ENCODE results near the gene PKDREJ.

PKDREJ gene

DNA sequence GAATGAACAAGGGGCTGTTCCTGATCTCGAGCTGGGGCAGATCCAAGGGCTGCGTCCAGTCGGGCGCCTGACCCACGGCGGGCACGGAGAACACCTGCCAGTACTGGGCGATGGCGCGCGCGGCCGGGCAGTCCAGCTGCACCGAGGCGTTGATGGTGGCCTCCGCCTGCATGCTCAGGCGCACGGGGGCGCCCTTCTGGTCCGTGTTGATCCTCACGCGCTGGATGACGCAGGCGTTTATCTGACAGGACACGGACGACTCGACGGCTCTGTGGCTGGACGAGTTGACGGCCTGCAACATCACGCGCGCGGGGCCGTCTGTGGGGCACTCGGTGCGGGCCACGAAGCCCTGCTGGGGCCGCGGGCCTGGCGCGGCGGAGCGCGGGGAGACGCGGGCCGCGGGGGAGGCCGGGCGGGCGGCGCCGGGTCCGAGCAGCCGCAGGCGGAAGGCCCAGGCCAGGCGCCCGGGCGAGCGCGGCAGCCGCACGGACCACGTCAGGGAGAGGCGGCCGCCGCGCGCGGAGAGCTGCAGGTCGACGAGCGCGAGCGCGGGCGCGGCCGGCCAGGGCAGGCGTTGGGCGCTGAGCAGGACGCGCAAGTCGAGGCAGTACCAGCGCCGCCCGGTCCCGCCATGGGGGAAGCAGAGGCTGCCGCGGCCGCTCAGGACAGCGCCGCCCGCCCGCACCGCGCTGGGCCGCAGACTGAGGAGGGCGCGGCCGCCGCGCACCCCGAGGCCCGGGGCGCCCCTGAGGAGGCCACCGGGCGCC lies 511 bp downstream of the PKDREJ start:
- DNase-seq: no peak

DNA sequence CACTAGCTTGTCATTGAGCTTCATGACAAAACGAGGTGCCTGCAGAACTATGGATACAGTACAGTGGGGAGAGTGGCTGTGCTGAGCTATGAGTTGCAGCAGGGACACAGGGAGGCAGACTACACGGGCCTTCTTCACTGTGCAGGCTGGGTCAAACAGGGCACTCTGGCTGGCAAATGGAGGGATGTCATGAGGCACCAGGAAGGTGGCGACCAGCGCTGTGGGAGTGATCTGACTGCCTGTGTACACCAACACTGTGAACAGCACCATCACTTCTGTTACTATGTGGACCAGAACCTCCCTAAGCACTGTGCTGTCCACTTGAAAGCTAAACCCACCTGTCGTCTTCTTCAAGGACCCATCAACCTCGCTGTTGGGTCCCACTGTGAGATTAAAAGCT lies 3.1 kb downstream of the PKDREJ start:
- no peak for DNase-seq

DNA sequence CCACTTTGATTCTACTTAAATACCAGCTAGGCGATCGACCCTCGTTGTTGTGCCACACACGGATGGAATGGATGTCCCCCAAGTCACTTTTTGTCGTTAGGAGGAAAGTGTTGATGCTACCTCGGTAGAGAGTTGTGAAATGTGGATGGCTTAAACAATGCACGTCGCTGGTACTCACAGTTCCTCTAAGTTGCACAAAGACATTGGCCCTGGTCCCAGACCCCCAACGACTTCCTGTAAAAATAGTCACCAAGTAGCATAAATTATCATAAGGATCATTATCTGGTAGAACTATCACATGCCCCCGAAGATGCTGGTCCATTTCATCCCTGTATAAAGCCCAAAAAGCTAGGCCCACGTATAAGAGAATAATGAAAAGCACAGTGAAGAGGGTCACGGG lies 3.8 kb downstream of the PKDREJ start:
- DNase-seq: no peak

DNA sequence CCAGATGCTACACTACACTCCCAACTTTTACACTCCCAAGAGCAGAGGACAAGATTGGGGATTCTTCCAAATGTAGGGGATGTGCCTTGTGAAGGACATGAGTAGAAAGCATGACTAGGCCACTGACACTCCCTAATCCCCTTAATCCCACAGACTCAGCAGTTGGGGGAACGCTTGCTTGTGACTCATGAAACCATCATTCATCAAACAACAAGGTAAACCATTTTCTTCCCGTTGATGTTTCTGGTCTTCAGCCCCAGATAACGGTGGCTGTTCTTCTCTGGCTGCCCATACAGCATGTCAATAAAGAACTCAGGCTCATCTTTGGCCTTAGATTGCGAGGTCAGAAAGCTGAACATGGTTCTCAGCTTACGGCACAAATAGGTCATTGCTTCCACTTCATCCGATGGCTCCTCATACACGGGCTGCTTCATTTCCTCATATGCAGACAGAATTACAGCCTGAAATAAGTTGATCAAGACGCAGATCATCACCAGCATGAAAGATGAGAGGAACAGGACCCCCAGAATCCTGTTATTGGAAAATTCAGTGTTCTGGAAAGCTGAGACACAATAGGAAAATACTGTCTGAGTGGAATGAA lies 6.7 kb downstream of the PKDREJ start:
- no peak for DNase-seq

DNA sequence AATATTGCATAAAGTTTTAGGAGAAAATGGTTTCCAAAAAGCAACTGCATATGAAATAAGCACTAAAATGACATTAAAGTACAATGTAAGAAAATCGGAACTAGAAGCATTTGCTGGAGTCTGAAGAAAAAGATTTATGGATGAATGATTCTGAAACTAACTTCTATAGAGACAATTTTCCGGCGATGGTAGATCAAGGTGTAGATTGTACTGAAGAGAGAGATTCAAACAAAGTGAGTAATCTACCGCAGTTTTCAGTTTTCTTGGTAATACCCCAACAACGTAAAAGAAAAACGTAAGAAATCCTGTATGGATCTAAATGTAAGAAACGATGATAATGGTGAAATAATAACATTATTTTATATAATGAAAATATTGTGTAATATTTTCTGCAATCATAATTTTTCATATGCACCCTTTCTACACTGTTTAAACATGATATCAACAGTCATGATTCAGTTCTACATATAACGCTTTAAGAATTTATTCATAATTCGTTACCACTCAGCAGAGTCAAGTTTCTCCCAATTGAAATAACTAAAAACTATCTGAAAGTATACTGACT lies 11.2 kb downstream of the PKDREJ start:
- no peak for DNase-seq

DNA sequence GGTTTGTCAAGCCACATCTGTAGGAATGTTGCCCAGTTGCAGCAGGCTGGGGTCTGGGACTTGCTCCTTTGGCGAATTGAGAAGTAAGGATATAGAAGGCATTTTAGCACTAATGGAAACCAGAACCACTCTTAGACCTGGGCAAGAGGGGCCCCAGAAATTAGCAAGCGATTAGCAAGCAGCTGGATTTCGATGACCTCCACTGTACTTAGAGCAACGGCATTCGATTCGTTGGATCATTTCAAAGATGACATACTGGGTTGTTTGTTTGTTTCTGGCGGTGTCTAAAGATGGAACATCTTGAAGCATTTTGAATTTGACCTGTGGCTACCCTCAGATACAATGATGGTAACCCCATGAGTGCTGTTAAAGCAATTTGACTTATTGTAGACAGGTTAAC lies 11.9 kb downstream of the PKDREJ start:
- no peak for DNase-seq

DNA sequence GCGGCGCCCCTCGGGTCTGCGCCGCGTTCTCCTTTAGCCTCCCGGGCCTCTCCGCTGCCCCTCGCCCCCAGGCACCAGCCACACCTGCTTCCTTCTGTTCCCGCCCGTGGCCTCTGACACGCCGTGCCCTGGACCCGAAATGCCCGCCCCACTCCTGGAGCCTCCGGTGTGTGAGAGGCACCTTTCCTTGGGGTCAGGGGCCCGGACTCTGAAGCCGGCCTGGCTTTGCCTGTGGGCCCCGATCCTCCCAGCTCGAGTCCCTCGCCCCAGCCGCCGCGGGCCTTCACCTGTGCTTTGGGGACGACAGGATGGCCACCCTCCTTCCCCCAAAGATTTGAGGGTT lies 12.4 kb downstream of the PKDREJ start:
- DNase-seq: no peak

DNA sequence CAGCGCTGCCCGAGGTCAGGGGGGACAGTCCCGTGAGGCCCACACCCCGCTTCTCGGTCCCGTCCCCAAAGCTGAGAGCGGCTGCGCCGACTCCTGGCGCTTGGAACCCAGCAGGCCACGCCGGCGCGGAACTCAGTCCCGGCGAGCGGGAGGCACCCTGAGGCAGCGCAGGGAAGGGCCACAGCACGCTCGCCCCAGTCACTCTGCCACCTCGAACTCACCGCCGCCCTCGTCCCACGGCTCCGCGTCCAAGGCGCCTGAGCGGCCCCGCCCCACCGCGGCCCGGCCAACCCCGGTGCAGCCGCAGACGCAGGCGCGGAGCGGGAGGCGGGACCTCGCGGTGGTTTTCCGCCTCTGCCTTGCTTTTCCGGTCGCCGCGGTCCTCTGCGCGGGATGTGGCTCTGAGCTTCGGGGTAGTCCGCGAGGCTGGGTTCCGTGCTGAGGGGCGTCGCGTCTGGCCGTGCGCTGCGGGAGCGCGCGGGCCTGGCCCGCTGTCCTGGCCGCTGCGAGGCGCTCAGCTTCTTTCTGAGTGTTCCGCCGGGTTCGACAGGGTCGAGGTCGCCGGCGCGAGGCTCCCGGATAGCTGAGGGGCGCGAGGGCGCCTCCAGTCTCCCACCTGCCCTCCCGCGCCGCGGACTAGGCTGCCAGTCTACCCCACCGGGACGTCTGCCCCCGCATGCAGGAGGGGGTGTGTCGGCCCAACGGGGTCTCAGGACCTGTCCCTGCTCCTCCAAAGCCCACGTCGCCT lies 12.9 kb downstream of the PKDREJ start, which contains the start of gene CDPF1:
CDPF1 (minus strand) TSS at position 259 of the 748 bp plus-strand sequence. CDS start 2,009 bp downstream, outside the sequence.
- peak; percentile 86 for DNase-seq

DNA sequence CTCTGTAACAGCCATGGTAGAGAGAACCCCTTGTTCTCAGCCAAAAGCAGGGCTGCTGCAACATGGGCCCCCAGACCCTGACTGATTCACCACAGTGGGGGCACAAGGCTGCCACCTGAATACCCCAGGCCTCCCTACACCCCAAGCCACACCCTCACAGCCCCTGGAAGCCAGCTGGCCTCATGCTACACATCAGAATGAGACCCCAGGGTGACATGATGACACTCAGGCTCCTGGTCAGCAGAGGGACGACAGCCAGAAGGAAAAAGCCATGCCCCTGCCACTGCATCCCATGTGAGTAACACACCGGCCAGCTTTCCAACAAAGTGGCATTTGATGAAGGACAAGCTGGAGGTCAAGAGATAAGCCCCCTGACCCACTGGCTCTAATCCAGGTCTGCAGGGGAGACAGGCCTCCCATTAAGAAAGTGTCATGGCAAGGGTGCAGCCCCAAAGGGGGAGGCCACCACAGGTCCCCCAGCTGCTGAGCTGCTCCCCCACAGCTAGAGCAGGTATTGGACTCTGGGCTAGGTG lies 15.6 kb downstream of the PKDREJ start:
- DNase-seq: no peak

DNA sequence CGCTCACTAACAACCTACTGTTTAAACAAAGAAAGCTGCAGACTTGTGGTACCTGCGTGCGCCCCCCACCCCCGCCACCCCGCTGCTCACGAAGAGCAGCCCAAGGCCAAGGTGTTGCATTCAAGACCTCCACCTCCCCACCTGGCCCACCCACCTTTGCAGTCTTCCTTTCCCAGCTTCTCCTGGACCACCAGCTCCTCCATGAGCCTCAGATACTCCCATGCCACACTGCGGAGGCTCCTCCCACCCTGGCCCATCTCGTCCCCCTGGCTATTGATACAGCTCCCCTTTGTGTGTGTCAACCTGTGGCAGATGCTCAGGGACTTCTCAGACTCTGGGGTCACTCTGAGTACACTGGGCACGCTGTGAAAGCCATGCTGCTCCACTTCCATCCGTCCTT lies 17.0 kb downstream of the PKDREJ start:
- DNase-seq: no peak

DNA sequence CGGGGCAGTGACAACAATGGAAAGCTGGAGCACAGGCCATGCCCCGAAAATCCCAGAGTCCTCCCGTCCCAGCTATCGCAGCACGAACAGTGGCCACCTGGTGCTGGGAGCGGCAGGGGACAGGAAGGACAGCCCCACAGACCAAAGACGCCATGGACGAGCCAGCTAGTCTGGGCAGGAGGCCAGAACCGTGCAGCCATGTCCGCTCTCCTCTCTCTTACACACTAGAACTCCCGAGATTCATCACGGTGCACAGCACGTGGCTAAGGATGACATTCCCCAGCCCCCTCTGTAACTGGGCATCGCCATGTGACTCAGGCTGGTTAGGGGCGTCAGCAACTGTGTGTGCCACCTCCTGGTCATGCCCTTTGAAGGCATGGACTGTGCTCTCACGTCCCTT lies 17.6 kb downstream of the PKDREJ start:
- no peak for DNase-seq

DNA sequence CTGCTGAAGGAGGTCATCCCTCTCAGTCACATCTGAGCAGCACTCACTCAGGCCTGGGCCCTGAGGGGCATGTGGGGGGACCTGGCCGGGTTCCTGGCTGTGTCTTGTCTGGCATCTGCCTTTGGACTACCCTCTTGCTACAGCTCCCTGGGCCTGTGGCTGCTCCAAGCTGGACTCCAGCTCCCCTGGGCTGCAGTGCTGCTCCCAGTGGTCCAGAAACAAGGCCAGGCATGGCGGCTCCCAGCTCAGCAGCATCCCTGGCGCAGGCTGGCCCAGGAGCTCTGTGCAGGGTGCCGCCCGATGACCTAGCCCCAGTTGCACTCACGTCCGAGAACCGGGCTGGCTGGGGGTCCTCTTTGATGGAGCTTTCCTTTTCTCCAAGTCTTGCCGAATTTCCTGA lies 18.4 kb downstream of the PKDREJ start:
- DNase-seq: no peak

DNA sequence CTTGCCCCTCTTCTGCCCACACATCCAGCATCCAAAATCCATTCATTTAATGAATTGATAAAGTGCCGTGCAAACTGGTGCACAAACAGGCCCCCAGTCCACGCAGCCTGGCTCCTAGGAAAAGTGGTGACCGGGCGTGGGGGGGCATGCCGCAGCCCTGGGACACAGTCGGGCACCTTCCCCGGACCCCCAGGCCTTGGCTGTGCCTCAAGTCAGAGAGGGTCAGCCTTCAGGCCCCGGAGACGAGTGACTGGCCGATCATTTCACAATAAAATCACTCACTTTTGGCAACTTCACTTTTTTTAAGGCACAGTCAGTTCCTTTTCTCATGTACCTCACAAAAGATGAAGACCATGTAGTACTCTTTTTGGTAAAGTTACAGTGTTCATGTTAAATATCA lies 21.1 kb downstream of the PKDREJ start:
- DNase-seq: no peak

DNA sequence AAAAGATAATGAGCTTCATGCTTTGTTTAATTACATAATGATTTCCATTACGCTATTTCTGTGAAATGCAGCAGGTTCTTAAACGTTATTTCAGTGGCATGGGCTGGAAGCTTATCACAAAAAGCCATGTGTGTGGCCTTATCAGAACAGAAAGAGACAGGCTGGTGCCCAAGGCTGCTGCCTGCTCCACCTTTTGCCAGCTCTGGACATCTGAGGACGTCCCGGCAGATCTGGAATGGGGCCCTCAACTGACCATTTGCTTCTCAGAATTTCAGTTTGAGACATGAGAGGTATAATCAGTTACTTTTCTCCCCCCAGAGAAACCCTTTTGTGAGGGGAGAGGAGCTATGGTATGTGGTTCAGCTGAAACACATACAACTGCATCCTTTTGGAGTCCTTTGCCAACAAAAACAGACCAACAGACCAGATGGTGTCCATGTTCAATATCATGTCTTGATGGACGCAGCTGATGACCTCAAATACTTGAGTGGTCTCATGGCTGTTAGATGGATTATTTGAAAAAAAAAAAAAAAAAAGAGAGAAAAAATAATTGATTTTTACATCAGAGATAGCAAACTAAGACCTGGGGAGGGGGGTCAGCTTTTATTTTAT lies 21.6 kb downstream of the PKDREJ start:
- no peak for DNase-seq

DNA sequence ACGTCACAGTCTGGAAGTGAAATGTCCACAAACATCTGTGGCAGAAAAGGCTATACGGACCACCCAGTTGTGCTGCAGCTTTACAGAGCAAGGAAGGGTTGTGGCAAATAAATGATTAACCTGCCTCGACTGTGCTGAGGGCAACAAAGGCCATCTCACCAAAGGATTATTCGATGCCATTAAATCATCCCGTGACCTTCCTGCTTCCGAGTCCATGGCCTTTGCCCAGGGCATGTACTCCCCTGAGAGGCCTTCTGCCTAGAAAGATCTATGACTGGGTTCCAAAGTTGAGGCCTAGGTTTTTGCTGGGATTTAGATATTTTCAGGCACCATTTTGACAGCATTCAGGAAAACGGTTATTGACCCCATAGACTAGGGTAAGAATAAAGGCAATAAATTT lies 22.2 kb downstream of the PKDREJ start:
- DNase-seq: no peak

DNA sequence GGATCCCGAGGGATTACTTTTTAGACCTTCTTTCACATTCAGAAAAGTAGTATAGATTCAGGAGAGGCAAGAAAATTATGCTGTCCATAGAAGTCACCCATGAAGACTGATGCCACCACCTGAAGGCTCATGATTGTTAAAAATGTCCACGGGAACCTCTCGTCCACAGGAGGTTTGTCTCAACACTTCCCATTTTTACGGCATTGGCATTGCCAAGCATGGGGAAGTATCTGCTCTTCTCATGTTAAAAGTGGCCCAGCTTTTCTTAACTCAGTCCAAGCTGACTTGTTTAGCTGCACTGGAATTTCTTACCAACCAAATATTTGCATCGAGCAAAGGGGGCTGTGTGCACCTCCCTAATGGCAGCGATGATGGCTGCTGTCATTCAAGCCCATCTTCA lies 22.6 kb downstream of the PKDREJ start:
- DNase-seq: no peak

DNA sequence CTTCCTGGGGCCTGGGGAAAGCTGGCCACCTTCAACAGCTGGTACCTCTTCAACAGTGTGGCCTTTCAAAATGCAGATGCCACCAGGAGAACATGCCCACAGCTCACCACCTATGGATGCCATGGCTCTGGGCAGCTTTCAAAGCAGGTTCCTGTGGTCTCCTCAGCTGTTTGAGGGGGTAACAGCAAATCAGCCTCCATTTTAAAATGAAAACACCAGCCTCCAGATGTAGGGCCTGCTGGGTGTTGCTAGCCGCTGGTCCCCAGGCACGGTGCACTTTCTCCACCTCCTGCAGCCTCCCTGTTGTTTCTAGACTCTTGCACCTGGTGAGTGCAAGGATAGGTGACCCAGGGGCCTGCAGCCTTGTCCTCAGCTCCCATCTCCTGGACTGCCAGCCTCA lies 23.1 kb downstream of the PKDREJ start:
- no peak for DNase-seq

DNA sequence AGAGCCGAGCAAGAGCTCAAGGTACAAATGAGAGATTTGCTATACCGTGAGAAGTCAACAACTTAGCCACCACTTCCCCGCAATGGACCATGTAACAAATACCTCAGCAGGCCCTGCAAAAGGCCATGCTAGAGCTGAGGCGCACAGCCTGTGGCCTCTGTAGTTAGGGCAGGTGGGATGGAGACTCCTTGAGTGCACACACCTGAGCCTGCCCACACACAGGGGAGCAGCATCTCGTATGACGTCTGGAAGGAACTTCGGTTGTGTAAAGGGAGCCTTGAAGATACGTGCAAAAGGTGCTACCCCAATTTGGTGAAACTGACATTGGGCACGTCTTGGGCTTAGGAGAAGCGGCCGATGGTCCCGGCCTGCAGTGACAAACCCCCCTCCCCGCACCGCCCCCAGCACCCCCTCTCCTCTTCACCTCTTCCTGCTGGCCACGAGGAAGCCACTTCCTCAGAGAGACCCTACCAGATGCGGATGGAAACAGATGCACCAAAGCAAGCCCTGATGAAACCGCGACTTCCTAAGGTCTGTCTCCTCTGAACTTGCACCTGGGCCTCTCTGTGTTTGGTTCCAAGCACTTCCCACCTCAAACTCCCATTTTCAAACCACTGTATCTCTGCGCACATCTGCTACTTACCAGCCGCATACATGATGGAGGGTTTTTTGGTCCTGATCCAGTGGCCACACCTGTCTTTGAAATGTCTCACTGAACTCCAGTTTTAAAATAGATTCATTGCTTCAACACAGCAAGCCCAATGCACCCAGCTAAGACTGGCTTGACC lies 23.7 kb downstream of the PKDREJ start:
- DNase-seq: no peak

DNA sequence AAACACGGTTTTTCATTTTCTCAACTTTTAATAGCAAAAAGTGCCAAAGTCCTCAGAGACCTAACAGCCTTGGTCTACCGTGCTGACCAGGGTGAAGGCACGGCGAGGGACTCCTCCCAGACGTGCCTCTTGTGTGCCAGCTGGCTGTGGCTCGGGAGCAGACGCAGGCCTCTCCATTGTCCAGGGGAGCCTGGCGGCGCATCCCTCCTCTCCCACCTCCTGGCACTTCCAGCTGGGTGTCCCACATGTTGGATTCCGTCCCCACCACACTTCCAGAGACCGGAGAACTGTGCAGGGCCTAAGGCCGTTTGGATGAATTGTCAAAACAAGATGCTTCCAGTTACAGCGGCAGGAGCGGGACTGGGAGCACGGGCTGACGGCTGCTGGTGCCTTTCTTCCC lies 24.6 kb downstream of the PKDREJ start:
- DNase-seq: no peak

DNA sequence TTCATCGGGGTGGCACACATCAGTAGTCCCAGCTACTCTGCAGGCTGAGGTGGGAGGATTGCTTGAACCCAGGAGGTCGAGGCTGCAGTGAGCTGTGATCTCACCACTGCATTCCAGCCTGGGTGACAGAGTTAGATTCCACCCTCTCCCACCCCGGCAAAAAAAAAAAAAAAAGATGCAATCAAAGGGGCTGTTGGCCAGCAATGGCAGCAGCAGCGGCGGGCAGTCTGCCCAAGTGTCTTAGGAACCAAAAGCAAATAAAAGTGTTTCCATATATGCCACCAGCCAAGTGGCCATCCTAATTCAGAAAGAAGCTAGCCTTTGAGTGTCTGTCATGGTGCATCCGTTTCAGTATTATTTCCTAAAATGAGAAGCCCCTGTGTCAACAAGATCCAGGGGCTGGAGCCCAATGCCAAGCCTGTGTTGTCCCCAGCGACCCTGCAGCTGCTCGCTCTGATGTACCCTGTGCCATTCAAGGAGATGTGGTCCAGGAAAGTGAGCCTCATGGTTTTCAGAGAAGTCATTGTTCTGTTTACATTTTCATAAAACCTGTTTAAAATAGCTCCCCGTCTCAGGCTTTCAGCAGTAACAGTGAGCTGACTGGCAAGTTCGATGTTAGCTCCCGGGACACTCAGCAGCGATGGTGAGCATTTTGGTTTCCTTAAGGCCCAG lies 25.6 kb downstream of the PKDREJ start:
- DNase-seq: no peak

DNA sequence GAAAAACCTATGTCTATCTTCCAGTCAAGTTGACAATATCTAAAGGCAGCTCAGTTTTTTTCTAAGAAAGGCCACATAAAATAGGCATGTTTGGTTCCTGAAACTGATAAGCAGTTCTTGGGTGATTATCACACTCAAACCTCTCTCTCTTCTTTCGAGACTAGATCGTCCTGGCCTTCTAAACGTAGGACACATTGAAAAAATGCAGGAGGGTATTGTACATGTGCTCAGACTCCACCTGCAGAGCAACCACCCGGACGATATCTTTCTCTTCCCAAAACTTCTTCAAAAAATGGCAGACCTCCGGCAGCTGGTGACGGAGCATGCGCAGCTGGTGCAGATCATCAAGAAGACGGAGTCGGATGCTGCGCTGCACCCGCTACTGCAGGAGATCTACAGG lies 28.2 kb downstream of the PKDREJ start:
- no peak for DNase-seq

DNA sequence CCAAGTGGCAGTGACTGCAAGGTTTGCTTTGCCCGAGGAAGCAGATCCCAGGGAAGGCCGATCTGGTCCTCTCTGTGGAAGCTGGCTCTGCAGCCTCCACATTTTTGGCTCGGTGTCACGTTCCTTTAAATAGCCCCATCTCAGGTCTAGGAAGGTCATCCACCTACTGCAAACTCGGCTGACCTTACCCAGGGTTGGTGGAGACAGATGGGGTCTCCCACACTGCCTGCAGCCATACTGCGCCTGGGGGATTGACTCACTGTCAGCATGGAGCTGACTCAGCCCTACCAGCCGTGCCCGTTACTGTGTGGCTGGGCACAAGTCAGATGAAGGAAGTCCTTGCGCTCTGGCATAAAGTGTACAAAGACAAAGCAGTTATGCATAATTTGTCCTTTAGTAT lies 29.9 kb downstream of the PKDREJ start:
- no peak for DNase-seq

Measured in NK-92 treated with Interleukin-12 subunit alpha and Interleukin-12 subunit beta, amount 100 ng/mL, for 24 hours (cell line).